Measurements from ENCODE around the gene SPEG.

SPEG gene

GRCh38 chr2:219444566-219445091, 10.0 kb downstream of the SPEG start:
- no peak for DNase-seq (ENCODE audit: low read depth)

GRCh38 chr2:219445220-219445640, 10.6 kb downstream of the SPEG start:
- DNase-seq (ENCODE audit: low read depth) = no peak

- DNase-seq (ENCODE audit: low read depth) = no peak
Measured at GRCh38 chr2:219446101-219446504, 11.5 kb downstream of the SPEG start.

- DNase-seq (ENCODE audit: low read depth) = no peak
Measured at GRCh38 chr2:219446689-219447088, 12.0 kb downstream of the SPEG start.

- DNase-seq (ENCODE audit: low read depth) = no peak
Measured at GRCh38 chr2:219447242-219448098, 12.8 kb downstream of the SPEG start.

- no peak for DNase-seq (ENCODE audit: low read depth)
Measured at GRCh38 chr2:219448099-219448775, 13.6 kb downstream of the SPEG start.

GRCh38 chr2:219448776-219449341, 14.2 kb downstream of the SPEG start:
- no peak for DNase-seq (ENCODE audit: low read depth)

GRCh38 chr2:219449609-219450008, 15.0 kb downstream of the SPEG start:
- no peak for DNase-seq (ENCODE audit: low read depth)

- no peak for DNase-seq (ENCODE audit: low read depth)
Measured at GRCh38 chr2:219451661-219452360, 17.2 kb downstream of the SPEG start.

GRCh38 chr2:219452361-219453317, 18.0 kb downstream of the SPEG start:
- peak; percentile 85 for DNase-seq (ENCODE audit: low read depth)

GRCh38 chr2:219453671-219454590, 19.3 kb downstream of the SPEG start:
- DNase-seq (ENCODE audit: low read depth) = peak; percentile 64

- DNase-seq (ENCODE audit: low read depth) = no peak
Measured at GRCh38 chr2:219455581-219455980, 20.9 kb downstream of the SPEG start.

- no peak for DNase-seq (ENCODE audit: low read depth)
Measured at GRCh38 chr2:219457784-219458369, 23.2 kb downstream of the SPEG start.

GRCh38 chr2:219458996-219459395, 24.4 kb downstream of the SPEG start:
- DNase-seq (ENCODE audit: low read depth) = no peak

- DNase-seq (ENCODE audit: low read depth) = no peak
Measured at GRCh38 chr2:219459460-219460311, 25.0 kb downstream of the SPEG start.

GRCh38 chr2:219460424-219460926, 25.8 kb downstream of the SPEG start:
- no peak for DNase-seq (ENCODE audit: low read depth)

GRCh38 chr2:219461047-219461514, 26.4 kb downstream of the SPEG start:
- DNase-seq (ENCODE audit: low read depth) = no peak

GRCh38 chr2:219461669-219462068, 27.0 kb downstream of the SPEG start:
- DNase-seq (ENCODE audit: low read depth) = no peak

All from GM04503 (cell line).